GM21619 (cell line): ENCODE results near the gene SCIMP.
A peak's percentile ranks its signal among the peaks of the same experiment; 100 is the strongest.
"Not testable (repeated sequence)": the region's sequence is repeated elsewhere in the genome, so short reads cannot be mapped to it uniquely, and the experiment has no call there.

Source experiments
- ATAC-seq: cut with Tn5 transposase; IDR thresholded peaks from one replicate; pipeline ENCODE4 v1.9.1; 2021; ENCODE audit not compliant: unreplicated experiment

The SCIMP gene

DNA sequence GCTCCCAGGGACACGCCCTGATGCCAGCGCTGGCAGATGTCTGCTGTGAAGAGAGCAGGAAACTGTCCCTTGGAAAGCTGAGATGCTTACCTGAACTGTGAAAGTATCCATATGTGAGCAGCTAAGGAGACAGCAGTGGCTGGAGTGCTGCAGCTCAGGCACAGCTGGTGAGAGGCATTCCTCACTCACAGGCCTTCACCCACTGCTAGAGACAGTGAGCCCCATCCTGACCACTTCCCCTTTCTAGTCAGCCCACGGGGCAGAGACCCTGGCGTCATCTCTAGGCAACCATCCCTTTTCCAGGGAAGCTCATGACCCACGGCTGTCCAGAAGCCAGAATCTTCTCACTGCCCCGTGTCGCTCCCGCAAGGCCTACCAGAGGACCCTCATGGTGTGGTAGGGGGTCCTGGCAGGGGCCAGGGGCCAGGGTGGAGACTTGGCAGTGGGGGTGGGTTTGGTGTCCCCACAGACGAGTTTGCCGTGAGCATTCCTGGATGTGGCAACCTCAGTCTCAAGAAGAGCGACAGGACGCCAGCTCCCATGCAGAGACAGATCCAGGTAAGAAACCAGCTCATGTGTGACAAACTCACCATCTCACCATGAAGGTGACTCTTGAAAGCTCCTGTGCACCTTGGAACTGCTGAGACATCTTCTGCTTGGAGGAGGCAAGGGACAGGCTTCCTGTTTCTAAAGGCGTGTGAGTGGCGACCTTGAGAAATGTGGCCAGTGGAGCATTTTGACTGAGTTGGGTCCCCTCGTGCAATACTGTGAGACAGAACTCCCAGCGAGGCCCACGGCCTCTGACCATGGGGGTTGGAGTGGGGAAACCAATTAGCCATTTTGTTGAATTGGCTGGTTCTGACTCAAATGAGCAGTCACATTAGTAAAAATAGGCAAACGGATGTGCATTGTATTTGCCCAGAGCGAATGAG, at the start of gene SCIMP:
Gene SCIMP, minus strand, starts transcription at position 216 of the 932 bp plus-strand sequence. Its CDS starts 105 bp downstream, at position 111.
- ATAC-seq: peak; percentile 54

DNA sequence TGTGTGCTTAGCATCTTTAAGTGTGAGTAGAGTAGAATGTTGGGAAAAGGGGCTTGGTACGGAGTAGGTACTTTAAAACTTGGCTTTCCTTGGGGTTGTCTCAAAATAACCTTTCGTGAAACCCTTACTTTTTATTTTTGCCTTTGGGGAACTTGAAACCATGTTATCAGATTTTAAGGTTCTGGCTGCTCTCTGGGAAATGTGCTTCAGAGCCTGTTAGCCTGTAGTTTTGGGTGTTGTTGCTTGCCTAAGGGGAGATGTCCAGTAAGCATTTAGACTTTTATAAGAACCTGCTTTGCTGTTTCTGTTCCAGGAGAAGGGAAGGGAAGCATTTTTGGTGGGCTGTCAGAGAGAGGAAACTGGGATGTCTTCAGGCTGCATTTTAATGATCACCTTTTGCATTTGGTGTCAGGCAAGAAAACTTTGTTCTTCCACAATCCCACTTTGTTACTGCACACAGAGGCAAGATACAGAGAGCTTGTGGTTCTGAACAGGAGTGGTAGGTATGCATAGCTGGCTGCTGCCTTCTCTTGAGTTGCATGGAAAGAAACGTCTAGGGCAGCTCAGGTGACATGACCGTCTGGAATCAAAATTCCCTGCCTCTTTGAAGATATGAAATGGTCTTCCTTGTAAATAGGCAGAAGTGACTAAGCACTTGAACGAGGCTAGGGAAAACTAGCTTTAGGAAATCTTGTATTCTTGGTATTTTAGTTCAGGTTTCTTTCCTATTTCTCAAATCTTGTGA, 49.1 kb upstream of the SCIMP start:
- ATAC-seq: no peak

DNA sequence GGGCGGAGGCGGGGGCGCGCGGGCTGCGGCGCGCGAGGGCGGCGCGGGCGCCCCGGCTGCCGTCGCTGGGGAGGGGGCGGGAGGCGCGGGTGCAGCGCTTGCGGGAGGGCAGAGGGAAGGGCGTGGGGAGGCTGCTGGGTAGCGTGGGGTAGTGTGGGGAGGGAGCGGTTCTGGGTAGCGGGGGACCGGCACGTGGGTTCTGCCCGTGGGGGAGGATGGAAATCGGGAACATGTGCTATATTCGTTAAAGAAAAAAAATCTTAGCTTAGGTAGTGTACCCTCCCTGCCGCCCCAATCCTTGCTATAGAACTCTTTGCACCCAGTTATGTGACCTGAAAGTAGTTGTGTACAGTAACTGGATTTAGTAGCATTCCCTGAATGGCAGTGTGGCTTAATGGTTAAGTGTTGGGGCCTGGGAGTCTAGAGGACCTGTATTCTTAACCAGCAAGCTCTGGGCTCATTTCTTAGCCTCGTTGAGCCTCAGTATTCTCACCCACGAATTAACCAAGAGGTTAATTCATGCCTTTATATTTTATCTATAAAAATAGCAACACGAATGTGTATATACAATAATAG, 48.1 kb upstream of the SCIMP start:
- no peak for ATAC-seq

DNA sequence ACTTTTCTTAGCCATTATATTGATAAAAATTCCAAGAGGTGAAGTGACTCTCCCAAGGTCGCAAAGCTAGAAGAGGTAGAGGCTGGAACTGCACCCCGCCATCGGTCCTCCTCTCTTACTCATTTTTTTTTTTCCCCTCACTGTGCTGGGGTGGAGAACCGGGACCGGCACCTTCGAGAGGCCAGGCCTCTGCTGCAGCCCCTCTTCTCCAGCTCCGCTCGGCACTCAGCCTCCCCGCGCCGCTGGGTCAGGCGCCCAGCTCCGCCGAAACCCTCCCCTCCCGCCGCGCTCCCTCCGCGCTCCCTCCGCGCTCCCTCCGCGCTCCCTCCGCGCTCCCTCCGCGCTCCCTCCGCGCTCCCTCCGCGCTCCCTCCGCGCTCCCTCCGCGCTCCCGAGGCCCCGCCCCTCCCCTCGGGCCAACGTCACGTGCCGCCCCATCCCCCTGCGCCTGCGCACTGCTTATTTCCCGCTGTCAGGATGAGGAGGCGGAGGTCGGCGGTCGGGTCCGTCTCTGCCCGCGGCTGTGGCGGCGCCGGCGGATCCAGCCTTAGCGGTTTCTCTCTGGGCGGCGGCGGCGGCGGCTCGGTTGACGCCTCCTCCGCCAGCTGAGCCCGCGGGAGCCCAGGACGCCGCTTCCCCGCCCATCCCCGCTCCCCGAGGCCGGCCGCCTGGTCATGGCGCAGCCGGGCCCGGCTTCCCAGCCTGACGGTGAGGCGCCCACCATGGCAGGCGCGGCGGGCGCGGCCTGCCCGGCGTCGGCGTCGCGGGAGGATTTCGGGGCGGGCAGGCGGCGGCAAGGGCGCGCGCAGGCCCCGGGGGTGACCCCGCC, 47.4 kb upstream of the SCIMP start, which contains the start of gene RABEP1:
Gene RABEP1, plus strand, starts transcription at position 471 of the 828 bp plus-strand sequence. Its CDS starts 203 bp downstream, at position 674.
- peak; percentile 63 for ATAC-seq

DNA sequence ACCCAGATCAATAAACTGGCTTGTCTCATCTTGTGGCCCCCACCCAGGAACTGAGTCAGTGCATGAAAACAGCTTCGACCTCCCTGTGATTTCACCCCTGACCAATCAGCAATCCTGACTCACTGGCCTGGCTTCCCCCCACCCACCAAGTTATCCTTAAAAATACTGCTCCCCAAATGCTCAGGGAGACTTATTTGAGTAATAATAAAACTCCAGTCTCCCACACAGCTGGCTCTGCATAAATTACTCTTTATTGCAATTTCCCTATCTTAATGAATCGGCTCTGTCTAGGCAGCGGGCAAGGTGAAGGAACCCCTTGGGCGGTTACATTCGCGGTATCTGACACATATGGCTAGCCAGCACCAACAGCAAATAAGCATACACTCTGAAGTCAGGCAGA, 37.7 kb upstream of the SCIMP start:
- no peak for ATAC-seq

DNA sequence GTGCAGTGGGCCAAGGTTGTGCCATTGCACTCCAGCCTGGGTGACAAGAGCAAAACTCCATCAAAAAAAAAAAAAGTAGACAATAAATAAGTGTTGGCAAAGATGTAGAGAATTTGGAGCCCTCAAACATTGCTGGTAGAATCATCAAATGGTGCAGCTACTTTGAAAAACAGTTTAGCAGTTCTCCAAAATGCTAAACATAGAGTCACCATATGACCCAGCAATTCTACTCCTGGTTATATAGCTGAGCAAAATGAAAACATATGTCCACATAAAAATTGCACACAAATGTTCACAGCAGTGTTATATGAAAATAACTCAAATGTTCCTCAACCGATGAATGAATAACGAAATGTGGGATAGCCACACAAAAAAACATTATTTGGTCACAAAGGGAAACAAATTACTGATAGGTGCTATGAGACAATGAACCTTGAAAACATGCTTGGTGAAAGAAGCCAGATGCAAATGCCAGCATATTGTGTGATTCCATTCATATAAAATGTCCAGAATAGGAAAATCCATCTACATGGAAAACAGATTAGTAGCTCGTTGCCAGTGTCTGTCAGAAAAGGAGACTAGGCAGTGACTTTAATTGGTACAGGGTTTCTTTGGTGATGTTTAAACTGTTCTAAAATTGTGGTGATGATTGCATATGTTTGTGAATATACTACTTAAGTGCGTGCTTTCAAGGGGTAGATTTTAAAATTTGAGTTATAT, 34.7 kb upstream of the SCIMP start:
- ATAC-seq: no peak

DNA sequence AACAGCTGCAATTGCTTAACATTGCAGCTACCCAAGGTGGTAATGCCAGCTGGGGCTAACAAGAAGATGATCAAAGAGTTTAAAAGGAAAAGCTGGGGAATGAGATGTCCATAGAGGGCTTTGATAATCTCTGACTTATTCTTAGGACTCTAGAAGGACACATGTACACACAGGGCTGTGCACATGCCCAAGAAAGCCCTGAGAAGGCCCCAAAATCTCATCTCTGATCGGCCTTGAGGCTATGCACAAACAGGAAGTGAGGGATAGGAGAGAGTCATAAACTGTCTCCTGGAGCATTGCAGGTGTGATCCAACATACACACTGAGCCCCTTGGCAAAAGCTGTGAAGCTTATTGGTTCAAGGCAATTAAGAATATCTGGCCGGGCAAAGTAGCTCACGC, 30.2 kb upstream of the SCIMP start:
- no peak for ATAC-seq

DNA sequence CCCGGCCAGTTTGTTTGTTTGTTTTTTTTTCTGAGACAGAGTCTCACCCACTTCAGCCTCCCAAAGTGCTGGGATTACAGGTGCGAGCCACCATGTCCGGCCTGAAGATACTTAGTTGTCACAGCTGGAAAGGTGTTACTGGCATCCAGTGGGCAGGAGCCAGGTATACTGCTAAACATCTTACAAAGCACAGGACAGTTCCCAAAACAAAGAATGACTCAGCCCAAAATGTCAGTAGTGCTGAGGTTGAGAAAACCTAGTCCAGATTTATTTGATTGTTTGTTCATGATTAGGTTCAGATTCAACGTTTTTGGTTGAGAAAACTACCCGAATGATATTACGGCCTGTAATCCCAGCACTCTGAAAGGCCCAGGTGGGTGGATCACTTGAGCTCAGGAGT, 28.8 kb upstream of the SCIMP start:
- ATAC-seq: no peak

DNA sequence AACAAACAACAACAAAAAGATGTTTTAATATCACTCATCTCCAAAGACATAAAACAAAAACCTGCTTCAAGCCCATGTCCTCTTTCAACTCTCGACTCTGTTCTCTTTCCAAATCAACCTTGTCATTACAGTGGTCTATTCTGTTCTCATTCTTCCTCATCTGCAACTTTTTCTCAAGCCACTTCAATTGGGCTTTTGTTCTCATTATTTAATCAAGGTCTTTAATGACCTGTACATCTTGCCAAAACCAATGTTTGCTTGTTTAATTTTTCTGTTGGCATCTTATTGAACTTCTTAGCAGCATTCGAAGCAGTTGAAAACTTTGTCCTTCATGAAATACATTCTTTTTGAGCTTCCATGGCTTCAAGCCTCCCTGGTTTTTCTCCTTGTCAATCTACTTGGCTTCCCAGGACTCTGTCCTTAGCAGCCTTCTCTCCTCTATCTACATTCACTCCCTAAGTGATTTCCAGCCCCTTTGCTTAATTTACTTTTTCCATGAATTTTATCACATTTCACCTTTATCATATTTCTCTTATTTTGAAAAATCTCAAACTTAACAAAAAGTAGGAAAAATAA, 27.8 kb upstream of the SCIMP start:
- no peak for ATAC-seq

DNA sequence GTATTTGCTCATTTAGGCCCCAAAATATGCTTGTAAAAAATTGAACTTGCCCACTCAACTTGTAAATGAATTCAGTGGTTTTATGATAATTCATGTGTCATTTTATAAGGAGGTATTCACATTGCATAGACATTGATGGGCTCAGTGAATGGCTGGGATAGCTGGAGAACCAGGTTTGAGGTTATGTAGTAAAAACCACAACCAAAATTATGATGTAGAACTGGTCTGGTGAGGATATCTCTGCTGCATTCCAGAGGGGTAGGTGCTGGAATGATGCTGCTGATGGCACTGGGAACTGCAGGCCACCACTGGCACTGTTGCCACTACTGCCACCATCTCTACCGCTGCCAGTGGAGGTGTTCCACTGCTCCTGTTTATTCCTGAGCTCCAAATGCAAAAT, 25.9 kb upstream of the SCIMP start:
- no peak for ATAC-seq

DNA sequence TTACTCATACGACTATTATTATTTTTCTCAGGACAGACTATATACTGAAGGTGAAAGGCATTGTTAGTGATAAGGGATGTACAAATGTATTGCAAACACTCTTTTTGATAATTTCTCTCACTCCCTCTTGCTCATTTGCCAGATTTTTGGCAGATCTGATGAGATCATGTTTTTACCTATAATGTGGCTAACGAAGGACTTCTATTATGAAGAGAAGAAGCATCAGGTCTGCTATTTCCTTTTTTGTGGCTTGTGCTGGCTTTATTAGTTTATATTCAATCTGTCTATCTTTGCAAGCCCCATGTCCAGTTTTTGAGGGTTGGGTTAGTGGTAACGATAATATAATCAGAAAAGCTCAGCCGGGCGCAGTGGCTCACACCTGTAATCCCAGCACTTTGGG, 22.5 kb upstream of the SCIMP start:
- ATAC-seq: no peak

DNA sequence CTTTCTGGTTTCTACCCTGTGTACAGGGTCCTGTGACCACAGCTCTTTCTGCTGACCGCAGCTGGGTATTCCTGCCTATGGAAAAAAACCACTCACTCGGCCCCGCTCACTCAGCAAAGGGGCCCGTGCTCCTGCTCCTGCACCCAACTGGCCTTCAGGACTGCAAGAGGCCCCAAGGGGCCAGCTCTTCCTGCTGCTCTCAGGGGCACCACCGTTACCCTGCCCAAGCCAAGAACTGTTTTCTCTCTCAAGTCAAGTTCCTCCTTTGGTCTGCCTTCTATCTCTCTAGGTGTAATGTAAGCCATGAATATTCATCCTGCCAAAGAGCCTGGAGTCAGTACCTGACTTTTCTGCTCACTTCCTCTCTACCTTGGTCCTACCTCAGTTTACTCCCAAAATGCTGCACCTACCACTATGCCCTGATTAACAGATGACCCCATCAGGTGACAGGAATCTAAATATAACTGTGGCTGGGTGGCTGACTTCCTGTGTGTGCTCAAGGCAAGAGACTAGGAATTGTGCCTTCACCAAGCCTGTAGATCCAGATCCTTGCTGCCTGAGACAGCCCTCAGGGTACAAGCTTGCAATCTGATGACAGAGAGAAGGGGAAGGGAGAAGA, 20.4 kb upstream of the SCIMP start:
- no peak for ATAC-seq

DNA sequence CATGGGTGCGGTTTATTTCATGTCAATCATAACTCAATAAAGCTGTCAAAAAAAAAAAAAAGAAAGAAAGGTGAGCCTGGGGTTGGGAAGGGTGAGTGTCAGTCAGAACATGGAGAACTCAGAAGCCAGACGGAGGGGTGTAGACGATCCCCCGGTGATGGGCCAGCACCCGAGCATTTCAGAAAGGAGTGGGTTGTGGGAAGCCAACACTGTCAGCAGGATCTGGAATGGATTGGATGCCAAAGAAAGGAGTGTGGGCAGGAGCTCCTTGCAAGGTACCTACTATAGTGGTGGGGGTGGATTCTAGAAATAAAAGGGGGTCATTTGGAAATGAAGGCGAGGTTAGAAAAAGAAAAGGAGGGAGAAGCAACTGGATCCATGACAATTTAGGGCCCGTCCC, 19.8 kb upstream of the SCIMP start:
- no peak for ATAC-seq

DNA sequence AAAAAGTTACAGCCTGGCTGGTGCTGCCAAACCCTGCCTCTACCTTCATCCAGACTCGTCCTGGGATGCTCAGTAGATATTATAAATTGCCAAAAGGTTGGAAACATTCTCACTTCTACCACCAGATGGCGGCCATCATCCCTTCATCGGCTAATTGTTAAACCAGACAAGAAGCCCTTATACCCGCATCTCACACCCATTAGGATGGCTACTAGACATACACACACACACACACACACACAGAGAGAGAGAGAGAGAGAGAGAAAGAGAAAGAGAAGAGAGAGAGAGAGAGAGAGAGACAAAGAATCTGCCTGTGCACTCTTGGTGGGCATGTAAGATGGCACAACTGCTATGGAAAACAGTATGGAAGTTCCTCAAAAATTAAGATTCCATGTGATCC, 15.0 kb upstream of the SCIMP start:
- ATAC-seq: no peak

DNA sequence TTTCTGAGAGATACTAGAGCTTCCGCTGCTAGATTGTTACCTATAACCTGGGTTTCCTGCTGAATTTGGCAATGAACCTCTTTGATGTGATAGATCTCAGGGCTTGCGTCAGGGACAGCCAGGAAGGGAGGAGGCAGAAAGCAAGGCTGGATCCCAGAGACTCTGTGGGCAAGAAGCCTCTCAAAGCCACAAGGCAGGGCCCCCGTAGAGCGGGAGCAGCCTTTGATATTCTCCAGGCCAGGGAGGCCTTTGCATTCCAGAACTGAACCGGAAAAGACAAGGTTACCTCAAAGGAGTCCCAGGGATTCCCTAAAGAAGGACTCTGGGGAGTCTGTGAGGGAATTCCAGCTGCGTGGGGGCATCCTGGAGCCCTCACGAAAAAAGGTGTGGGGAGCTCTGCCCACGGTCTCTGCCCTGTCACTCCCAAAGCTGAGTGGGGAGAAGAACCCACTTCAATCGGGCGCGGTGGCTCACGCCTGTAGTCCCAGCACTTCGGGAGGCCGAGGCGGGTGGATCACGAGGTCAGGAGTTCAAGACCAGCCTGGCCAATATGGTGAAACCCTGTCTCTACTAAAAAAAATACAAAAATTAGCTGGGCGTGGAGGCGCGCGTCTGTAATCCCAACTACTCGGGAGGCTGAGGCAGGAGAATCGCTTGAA, 14.3 kb upstream of the SCIMP start:
- ATAC-seq: no peak

DNA sequence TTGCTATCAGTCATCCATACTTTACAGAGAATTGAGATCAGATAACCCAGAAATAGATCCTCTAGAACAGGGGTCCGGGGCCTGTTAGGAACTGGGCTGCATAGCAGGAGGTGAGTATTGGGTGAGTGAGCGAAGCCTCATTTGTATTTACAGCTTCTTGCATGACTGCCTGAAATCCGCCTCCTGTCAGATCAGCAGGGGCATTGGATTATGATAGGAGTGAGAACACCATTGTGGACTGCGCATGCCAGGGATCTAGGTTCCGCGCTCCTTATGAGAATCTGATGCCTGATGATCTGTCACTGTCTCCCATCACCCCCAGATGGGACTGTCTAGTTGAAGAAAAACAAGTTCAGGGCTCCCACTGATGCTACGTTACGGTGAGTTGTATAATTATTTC, 13.0 kb upstream of the SCIMP start:
- ATAC-seq: no peak

DNA sequence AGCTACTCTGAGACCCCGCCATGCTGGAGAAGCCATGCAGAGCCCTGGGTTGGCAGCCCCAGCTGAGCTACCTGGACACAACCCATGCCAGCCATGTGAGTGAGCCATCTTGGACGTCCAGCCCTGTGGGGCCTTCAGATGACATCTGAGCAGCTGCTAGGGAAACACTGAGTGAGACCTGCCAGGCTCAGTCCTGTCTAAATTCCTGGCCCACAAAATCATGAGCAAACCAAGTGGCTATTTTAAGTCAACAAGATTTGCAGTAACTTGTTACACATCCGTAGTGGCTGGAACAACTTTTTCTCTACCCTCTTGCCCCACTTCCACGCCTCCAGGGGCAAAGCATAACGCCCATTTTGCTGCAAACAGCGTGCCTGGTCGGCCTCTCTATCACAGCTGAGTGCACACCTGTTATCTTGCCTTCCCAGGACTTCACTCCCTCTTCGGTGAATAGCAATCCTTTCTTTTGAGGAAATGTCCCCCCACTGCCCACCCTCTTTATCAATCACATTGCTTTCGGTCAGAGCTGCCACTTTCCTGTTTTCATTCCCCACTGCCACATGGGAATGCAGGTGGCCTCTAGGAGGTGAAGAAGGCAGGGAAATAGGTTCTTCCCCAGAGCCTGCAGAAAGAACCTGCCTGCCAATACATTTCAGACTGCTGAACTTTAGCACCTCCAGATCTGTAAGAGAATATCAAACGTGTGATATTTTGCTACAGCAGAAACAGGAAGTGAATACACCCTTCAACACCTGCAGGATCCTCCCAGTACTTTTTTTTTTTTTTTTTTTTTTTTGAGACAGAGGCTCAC, 7.4 kb upstream of the SCIMP start:
- ATAC-seq: no peak

DNA sequence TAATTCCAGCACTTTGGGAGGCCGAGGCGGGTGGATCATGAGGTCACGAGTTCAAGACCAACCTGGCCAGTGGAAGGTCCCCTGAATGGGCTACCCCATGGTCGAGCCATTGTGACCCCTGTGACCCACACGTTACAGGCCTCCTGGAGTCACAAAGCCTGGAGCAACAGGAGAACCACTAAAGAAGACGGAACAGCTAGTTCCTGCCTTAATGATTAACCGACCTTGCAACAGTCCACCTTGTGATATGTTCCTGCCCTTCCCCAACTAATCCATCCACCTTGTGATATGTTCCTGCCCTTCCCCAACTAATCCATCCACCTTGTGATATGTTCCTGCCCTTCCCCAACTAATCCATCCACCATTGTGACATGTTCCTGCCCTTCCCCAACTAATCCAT, 5.1 kb upstream of the SCIMP start:
- not testable (repeated sequence) for ATAC-seq
